ENCODE results near the gene SPTB.

Gene SPTB

DNA sequence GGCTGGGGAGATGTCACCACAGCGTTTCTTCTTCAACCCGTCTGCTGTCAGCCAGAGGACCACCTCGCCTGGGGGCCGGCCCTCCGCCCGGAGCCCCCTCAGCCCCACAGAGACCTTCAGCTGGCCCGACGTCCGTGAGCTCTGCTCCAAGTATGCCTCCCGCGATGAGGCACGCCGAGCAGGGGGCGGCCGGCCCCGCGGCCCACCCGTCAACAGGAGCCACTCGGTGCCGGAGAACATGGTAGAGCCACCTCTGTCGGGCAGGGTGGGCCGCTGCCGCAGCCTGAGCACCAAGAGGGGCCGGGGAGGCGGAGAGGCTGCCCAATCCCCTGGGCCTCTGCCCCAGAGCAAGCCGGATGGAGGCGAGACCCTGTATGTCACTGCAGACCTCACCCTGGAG, 136.6 kb downstream of the SPTB start:
- peaks cover 95% of the 10 kb centered on the region for H3K36me3 ChIP-seq (ENCODE audit: insufficient read depth, insufficient read length, low read length)
- no peak for DNase-seq (ENCODE audit: low read depth, low spot score)
- H3K9ac ChIP-seq (ENCODE audit: insufficient read length, low read depth): no peak overlapping the region
- TF ChIP-seq YY1 (IDR thresholded peaks at IDR 0.05; ENCODE audit: insufficient read depth, insufficient read length): no peak
- no peak for TF ChIP-seq ZNF274 (IDR thresholded peaks at IDR 0.05; ENCODE audit: low read depth, low read length)
- no peak for TF ChIP-seq SUZ12 (IDR thresholded peaks at IDR 0.05; ENCODE audit: extremely low read depth, insufficient read depth, insufficient read length)
- no peaks in the 10 kb centered on the region for H3K9me3 ChIP-seq (ENCODE audit: insufficient read depth, low read length)
- no peaks in the 10 kb centered on the region for H3K4me1 ChIP-seq (ENCODE audit: insufficient read depth, insufficient read length)
- no peaks in the 10 kb centered on the region for H3K27me3 ChIP-seq (ENCODE audit: insufficient read depth, insufficient read length)
- no peak overlapping the region for H3K4me3 ChIP-seq (ENCODE audit: insufficient read length, low read depth)

- peaks cover 95% of the 10 kb centered on the region for H3K36me3 ChIP-seq (ENCODE audit: insufficient read depth, insufficient read length, low read length)
- H3K9ac ChIP-seq (ENCODE audit: insufficient read length, low read depth): no peak overlapping the region
- no peak for DNase-seq (ENCODE audit: low read depth, low spot score)
- H3K4me1 ChIP-seq (ENCODE audit: insufficient read depth, insufficient read length): peaks cover 4% of the 10 kb centered on the region
- no peak overlapping the region for H3K4me3 ChIP-seq (ENCODE audit: insufficient read length, low read depth)
- no peaks in the 10 kb centered on the region for H3K27me3 ChIP-seq (ENCODE audit: insufficient read depth, insufficient read length)
- no peak for TF ChIP-seq YY1 (IDR thresholded peaks at IDR 0.05; ENCODE audit: insufficient read depth, insufficient read length)
- no peak for TF ChIP-seq ZNF274 (IDR thresholded peaks at IDR 0.05; ENCODE audit: low read depth, low read length)
- no peak for TF ChIP-seq SUZ12 (IDR thresholded peaks at IDR 0.05; ENCODE audit: extremely low read depth, insufficient read depth, insufficient read length)
- H3K9me3 ChIP-seq (ENCODE audit: insufficient read depth, low read length): no peaks in the 10 kb centered on the region
Measured at GRCh38 chr14:64741961-64742360, 137.7 kb downstream of the SPTB start.

GRCh38 chr14:64741200-64741599, 138.5 kb downstream of the SPTB start:
- H3K9me3 ChIP-seq (ENCODE audit: insufficient read depth, low read length): no peaks in the 10 kb centered on the region
- no peak for TF ChIP-seq SUZ12 (IDR thresholded peaks at IDR 0.05; ENCODE audit: extremely low read depth, insufficient read depth, insufficient read length)
- H3K4me3 ChIP-seq (ENCODE audit: insufficient read length, low read depth): no peak overlapping the region
- H3K9ac ChIP-seq (ENCODE audit: insufficient read length, low read depth): no peak overlapping the region
- H3K36me3 ChIP-seq (ENCODE audit: insufficient read depth, insufficient read length, low read length): peaks cover 93% of the 10 kb centered on the region
- peaks cover 8% of the 10 kb centered on the region for H3K4me1 ChIP-seq (ENCODE audit: insufficient read depth, insufficient read length)
- H3K27me3 ChIP-seq (ENCODE audit: insufficient read depth, insufficient read length): no peaks in the 10 kb centered on the region
- DNase-seq (ENCODE audit: low read depth, low spot score): no peak

DNA sequence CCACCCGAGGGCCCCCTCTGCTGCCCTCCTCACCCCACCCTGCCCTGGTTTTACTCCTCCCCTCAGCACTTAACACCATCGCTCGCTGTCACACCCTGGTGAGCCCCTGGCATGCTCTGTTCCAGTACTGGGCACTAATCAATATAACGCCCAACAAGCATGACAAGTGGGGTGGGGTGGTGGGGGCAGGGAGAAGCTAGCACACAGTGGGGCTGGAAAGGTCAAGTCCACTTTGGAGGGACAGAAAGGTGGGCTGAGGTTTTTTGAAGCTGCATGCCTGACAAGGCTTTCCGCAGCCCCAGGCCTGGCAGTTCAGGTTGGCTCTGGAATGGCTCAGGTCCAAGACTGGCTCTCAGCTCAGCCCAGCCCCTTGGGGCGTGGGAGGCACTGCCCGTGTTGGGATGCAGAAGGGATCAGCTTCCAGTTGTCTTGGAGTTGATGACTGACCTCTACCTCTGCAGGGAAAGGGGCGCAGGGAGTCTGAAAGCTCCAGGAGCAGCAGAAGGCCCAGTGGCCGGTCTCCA, 141.4 kb downstream of the SPTB start:
- Histone ChIP-seq H3K27me3 (ENCODE audit: insufficient read depth, insufficient read length) (no peaks in the 10 kb centered on the region), H3K9me3 (ENCODE audit: insufficient read depth, low read length) (no peaks in the 10 kb centered on the region), H3K4me1 (ENCODE audit: insufficient read depth, insufficient read length) (peaks cover 11% of the 10 kb centered on the region), H3K36me3 (ENCODE audit: insufficient read depth, insufficient read length, low read length) (peaks cover 85% of the 10 kb centered on the region), H3K9ac (ENCODE audit: insufficient read length, low read depth) (no peak overlapping the region), H3K4me3 (ENCODE audit: insufficient read length, low read depth) (no peak overlapping the region)
- TF ChIP-seq SUZ12 (IDR thresholded peaks at IDR 0.05; ENCODE audit: extremely low read depth, insufficient read depth, insufficient read length) (no peak), ZNF274 (IDR thresholded peaks at IDR 0.05; ENCODE audit: low read depth, low read length) (no peak), YY1 (IDR thresholded peaks at IDR 0.05; ENCODE audit: insufficient read depth, insufficient read length) (no peak)
- no peak for DNase-seq (ENCODE audit: low read depth, low spot score)

DNA sequence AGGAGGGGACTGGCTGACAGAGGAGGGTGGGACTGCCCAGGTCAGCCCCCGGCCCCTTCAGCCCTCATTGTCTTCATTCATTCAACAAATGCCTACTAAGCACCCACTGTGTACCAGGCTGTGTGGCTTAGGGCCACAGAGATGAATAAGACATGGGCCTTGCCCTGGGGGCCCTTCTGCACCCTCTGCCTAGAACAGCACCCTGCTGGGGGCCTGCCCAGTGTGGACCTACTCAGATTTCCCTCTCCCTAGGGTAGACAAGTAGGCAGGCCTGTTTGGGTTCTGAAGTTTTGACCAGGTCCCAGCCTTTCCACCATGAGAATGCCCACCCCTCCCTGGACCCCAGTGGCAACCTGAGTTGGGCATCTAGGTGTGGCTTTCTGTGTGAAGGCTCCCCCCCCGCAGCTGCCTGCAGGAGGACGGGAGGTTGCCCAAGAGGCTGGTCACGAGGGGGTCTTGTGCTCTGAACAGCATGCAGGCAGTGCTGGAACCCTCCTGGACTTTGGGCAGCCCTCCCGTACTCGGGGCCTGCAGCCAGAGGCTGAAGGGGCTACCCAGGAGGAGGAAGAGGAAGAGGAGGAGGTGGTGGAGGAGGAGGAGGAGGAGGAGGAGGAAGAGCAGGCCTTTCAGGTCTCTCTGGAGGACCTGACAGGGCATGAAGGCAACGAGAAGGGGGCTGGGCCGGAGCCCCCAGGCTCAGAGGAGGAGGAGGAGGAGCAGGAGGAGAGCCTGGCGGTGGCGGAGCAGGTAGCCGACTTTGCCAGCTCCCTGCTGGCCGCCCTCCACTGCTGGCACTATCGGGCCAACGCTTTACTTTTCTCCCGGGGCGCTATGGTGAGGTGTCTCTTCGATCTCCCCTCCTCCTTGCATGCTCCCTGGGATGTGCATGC, 142.1 kb downstream of the SPTB start:
- no peak overlapping the region for H3K4me3 ChIP-seq (ENCODE audit: insufficient read length, low read depth)
- H3K4me1 ChIP-seq (ENCODE audit: insufficient read depth, insufficient read length): peaks cover 11% of the 10 kb centered on the region
- no peaks in the 10 kb centered on the region for H3K9me3 ChIP-seq (ENCODE audit: insufficient read depth, low read length)
- no peaks in the 10 kb centered on the region for H3K27me3 ChIP-seq (ENCODE audit: insufficient read depth, insufficient read length)
- peaks cover 83% of the 10 kb centered on the region for H3K36me3 ChIP-seq (ENCODE audit: insufficient read depth, insufficient read length, low read length)
- H3K9ac ChIP-seq (ENCODE audit: insufficient read length, low read depth): no peak overlapping the region
- DNase-seq (ENCODE audit: low read depth, low spot score): no peak
- TF ChIP-seq SUZ12 (IDR thresholded peaks at IDR 0.05; ENCODE audit: extremely low read depth, insufficient read depth, insufficient read length) (no peak), YY1 (IDR thresholded peaks at IDR 0.05; ENCODE audit: insufficient read depth, insufficient read length) (no peak), ZNF274 (IDR thresholded peaks at IDR 0.05; ENCODE audit: low read depth, low read length) (no peak)

- H3K36me3 ChIP-seq (ENCODE audit: insufficient read depth, insufficient read length, low read length): peaks cover 83% of the 10 kb centered on the region
- no peaks in the 10 kb centered on the region for H3K27me3 ChIP-seq (ENCODE audit: insufficient read depth, insufficient read length)
- no peak overlapping the region for H3K4me3 ChIP-seq (ENCODE audit: insufficient read length, low read depth)
- no peak for DNase-seq (ENCODE audit: low read depth, low spot score)
- H3K9me3 ChIP-seq (ENCODE audit: insufficient read depth, low read length): no peaks in the 10 kb centered on the region
- peak overlapping the region; percentile 3 for H3K9ac ChIP-seq (ENCODE audit: insufficient read length, low read depth)
- H3K4me1 ChIP-seq (ENCODE audit: insufficient read depth, insufficient read length): peaks cover 11% of the 10 kb centered on the region
- TF ChIP-seq YY1 (IDR thresholded peaks at IDR 0.05; ENCODE audit: insufficient read depth, insufficient read length) (no peak), ZNF274 (IDR thresholded peaks at IDR 0.05; ENCODE audit: low read depth, low read length) (no peak), SUZ12 (IDR thresholded peaks at IDR 0.05; ENCODE audit: extremely low read depth, insufficient read depth, insufficient read length) (no peak)
Measured at GRCh38 chr14:64736271-64737169, 143.2 kb downstream of the SPTB start.

DNA sequence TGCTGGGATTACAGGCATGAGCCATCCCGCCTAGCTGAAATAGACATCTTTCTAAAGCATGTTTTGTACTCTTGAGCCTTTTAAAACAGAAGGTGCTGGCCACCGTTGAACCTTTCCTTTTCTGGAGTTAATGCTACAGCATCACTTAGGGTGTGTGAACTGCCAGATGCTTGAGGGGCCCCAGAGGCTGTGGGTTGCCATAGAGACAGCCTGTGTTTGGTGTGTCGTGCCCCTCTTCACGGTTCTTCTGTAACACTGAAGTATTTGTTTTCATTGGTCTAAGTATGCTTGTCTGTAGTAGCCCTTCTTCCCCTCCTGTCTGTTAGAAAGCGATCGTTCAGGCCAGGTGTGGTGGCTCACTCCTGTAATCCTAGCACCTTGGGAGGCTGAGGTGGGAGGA, 144.7 kb downstream of the SPTB start:
- no peak for DNase-seq (ENCODE audit: low read depth, low spot score)
- H3K36me3 ChIP-seq (ENCODE audit: insufficient read depth, insufficient read length, low read length): peaks cover 83% of the 10 kb centered on the region
- H3K4me3 ChIP-seq (ENCODE audit: insufficient read length, low read depth): no peak overlapping the region
- TF ChIP-seq SUZ12 (IDR thresholded peaks at IDR 0.05; ENCODE audit: extremely low read depth, insufficient read depth, insufficient read length): no peak
- H3K9me3 ChIP-seq (ENCODE audit: insufficient read depth, low read length): no peaks in the 10 kb centered on the region
- no peak overlapping the region for H3K9ac ChIP-seq (ENCODE audit: insufficient read length, low read depth)
- H3K4me1 ChIP-seq (ENCODE audit: insufficient read depth, insufficient read length): peaks cover 11% of the 10 kb centered on the region
- no peaks in the 10 kb centered on the region for H3K27me3 ChIP-seq (ENCODE audit: insufficient read depth, insufficient read length)

All from NT2/D1 (cell line).